K562 (cell line): ENCODE measurements around the gene SFN. TPM values are rescaled to one million over a fixed set of nuclear protein-coding genes. Genes with fewer than 3 reads are reported as not detected.

Experiments
- IRF2 ChIP-seq: sonication (generic); formaldehyde crosslinking; IDR thresholded peaks from 2 replicates; pipeline ENCODE4 v1.8.1; 2022; ENCODE audit warnings: mild to moderate bottlenecking, missing genetic modification reagents
- MECOM ChIP-seq: fragments of 250-450 bp; sonication (Bioruptor Pico); IDR thresholded peaks from 2 replicates; pipeline ENCODE4 v1.8.0; 2022; ENCODE audit warnings: inconsistent platforms
- SMAD3 ChIP-seq: fragments of 450-650 bp; formaldehyde crosslinking; conservative IDR thresholded peaks from 2 replicates; pipeline ENCODE4 v1.4.0; 2020; ENCODE audit warnings: mild to moderate bottlenecking
- STAG1 ChIP-seq: sonication (generic); formaldehyde crosslinking; IDR thresholded peaks from 2 replicates; pipeline ENCODE4 v1.5.0; 2020; ENCODE audit warnings: missing genetic modification reagents, borderline replicate concordance
- ZNF583 ChIP-seq: fragments of 250-450 bp; sonication (Bioruptor Pico); IDR thresholded peaks from 2 replicates; pipeline ENCODE4 v1.4.0; 2020
- polyA plus RNA-seq, 8 experiments: library from polyadenylated mRNA; depleted of rRNA in 4 of 8; stranded (reverse) in 5 of 8; unstranded in 3 of 8; fragments of >200 nt; fragmentation: Nextera tagmentation in 2 of 8; fragmentation: Illumina TruSeq in 1 of 8; extraction: Ambion mirVana in 2 of 8; extraction: Trizol in 1 of 8; gene quantifications; 2 replicates each; pipeline versions ENCODE4 v1.2.1 to v1.2.3, GENCODE V29; 2011 to 2014; ENCODE audit warnings: inconsistent platforms in 1 of 8, missing spikeins in 1 of 8
- total RNA-seq, 7 experiments: library from RNA; depleted of rRNA in 6 of 7; stranded (reverse); fragments of >200 nt in 6 of 7; fragmentation: Illumina TruSeq in 2 of 7; extraction: Trizol in 2 of 7; gene quantifications; 2 replicates each; pipeline versions ENCODE4 v1.2.1 to v1.2.3, GENCODE V29; 2011 to 2021; ENCODE audit warnings: low replicate concordance in 1 of 7
- TF ChIP-seq, protein P1 (sequence below): fragments of 200-600 bp; sonication (generic); IDR thresholded peaks from one replicate; pipeline ENCODE4 v1.6.1; 2012; ENCODE audit warnings: mild to moderate bottlenecking, low read depth, low read length, inconsistent platforms
- TF ChIP-seq, protein P2 (sequence below): fragments of 200-800 bp; sonication (Bioruptor generic); IDR thresholded peaks from 2 replicates; pipeline ENCODE4 v1.6.1; 2017; ENCODE audit warnings: missing genetic modification characterization, missing compliant biosample characterization
- TF ChIP-seq, protein P3 (sequence below): fragments of 450-650 bp; formaldehyde crosslinking; IDR thresholded peaks from 2 replicates; pipeline ENCODE4 v1.4.0; 2020; ENCODE audit warnings: mild to moderate bottlenecking, mixed read lengths

The SFN gene
- total and polyA plus RNA-seq, 9 of the 15 experiments (the other 6 are each of a cell fraction or from before 2014, with no cell fraction given): 0.10 to 3.8 (median 2.0) TPM

DNA sequence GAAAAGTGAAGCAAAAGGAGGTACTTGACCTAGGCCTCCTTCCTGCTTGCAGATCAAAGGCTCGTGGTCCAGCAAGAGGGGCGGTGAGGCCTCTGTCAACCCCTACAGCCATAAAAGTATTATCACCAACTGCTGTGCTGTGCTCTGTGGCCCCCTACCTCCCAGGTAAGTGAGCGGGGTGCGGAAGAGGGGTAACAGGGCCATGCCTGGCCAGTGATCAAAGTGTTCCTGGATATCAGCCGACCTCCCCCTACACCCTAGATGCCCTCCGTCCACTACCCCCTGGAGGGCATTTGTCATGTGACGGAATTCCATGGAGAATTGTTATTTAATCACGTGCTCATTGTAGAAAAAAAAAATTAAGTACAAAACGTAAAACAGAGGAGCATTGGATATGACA, 10.2 kb upstream of the SFN start (continued):
- TF ChIP-seq, protein P1, sequence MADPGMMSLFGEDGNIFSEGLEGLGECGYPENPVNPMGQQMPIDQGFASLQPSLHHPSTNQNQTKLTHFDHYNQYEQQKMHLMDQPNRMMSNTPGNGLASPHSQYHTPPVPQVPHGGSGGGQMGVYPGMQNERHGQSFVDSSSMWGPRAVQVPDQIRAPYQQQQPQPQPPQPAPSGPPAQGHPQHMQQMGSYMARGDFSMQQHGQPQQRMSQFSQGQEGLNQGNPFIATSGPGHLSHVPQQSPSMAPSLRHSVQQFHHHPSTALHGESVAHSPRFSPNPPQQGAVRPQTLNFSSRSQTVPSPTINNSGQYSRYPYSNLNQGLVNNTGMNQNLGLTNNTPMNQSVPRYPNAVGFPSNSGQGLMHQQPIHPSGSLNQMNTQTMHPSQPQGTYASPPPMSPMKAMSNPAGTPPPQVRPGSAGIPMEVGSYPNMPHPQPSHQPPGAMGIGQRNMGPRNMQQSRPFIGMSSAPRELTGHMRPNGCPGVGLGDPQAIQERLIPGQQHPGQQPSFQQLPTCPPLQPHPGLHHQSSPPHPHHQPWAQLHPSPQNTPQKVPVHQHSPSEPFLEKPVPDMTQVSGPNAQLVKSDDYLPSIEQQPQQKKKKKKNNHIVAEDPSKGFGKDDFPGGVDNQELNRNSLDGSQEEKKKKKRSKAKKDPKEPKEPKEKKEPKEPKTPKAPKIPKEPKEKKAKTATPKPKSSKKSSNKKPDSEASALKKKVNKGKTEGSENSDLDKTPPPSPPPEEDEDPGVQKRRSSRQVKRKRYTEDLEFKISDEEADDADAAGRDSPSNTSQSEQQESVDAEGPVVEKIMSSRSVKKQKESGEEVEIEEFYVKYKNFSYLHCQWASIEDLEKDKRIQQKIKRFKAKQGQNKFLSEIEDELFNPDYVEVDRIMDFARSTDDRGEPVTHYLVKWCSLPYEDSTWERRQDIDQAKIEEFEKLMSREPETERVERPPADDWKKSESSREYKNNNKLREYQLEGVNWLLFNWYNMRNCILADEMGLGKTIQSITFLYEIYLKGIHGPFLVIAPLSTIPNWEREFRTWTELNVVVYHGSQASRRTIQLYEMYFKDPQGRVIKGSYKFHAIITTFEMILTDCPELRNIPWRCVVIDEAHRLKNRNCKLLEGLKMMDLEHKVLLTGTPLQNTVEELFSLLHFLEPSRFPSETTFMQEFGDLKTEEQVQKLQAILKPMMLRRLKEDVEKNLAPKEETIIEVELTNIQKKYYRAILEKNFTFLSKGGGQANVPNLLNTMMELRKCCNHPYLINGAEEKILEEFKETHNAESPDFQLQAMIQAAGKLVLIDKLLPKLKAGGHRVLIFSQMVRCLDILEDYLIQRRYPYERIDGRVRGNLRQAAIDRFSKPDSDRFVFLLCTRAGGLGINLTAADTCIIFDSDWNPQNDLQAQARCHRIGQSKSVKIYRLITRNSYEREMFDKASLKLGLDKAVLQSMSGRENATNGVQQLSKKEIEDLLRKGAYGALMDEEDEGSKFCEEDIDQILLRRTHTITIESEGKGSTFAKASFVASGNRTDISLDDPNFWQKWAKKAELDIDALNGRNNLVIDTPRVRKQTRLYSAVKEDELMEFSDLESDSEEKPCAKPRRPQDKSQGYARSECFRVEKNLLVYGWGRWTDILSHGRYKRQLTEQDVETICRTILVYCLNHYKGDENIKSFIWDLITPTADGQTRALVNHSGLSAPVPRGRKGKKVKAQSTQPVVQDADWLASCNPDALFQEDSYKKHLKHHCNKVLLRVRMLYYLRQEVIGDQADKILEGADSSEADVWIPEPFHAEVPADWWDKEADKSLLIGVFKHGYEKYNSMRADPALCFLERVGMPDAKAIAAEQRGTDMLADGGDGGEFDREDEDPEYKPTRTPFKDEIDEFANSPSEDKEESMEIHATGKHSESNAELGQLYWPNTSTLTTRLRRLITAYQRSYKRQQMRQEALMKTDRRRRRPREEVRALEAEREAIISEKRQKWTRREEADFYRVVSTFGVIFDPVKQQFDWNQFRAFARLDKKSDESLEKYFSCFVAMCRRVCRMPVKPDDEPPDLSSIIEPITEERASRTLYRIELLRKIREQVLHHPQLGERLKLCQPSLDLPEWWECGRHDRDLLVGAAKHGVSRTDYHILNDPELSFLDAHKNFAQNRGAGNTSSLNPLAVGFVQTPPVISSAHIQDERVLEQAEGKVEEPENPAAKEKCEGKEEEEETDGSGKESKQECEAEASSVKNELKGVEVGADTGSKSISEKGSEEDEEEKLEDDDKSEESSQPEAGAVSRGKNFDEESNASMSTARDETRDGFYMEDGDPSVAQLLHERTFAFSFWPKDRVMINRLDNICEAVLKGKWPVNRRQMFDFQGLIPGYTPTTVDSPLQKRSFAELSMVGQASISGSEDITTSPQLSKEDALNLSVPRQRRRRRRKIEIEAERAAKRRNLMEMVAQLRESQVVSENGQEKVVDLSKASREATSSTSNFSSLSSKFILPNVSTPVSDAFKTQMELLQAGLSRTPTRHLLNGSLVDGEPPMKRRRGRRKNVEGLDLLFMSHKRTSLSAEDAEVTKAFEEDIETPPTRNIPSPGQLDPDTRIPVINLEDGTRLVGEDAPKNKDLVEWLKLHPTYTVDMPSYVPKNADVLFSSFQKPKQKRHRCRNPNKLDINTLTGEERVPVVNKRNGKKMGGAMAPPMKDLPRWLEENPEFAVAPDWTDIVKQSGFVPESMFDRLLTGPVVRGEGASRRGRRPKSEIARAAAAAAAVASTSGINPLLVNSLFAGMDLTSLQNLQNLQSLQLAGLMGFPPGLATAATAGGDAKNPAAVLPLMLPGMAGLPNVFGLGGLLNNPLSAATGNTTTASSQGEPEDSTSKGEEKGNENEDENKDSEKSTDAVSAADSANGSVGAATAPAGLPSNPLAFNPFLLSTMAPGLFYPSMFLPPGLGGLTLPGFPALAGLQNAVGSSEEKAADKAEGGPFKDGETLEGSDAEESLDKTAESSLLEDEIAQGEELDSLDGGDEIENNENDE: no peak
- no peak for TF ChIP-seq ZNF583 (CRISPR knock-in tag)
- TF ChIP-seq, protein P2, sequence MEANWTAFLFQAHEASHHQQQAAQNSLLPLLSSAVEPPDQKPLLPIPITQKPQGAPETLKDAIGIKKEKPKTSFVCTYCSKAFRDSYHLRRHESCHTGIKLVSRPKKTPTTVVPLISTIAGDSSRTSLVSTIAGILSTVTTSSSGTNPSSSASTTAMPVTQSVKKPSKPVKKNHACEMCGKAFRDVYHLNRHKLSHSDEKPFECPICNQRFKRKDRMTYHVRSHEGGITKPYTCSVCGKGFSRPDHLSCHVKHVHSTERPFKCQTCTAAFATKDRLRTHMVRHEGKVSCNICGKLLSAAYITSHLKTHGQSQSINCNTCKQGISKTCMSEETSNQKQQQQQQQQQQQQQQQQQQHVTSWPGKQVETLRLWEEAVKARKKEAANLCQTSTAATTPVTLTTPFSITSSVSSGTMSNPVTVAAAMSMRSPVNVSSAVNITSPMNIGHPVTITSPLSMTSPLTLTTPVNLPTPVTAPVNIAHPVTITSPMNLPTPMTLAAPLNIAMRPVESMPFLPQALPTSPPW (CRISPR knock-in tag): no peak
- no peak for TF ChIP-seq SMAD3 (CRISPR knock-in tag)
- 0 out of 2 replicates have a peak, but pooled peaks have one; percentile 18 for TF ChIP-seq STAG1
- TF ChIP-seq, protein P3, sequence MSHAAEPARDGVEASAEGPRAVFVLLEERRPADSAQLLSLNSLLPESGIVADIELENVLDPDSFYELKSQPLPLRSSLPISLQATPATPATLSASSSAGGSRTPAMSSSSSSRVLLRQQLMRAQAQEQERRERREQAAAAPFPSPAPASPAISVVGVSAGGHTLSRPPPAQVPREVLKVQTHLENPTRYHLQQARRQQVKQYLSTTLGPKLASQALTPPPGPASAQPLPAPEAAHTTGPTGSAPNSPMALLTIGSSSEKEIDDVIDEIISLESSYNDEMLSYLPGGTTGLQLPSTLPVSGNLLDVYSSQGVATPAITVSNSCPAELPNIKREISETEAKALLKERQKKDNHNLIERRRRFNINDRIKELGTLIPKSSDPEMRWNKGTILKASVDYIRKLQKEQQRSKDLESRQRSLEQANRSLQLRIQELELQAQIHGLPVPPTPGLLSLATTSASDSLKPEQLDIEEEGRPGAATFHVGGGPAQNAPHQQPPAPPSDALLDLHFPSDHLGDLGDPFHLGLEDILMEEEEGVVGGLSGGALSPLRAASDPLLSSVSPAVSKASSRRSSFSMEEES (CRISPR knock-in tag): peak; percentile 12; the same call in 1 of the 2 replicates
- TF ChIP-seq IRF2 (CRISPR knock-in tag): no peak
- TF ChIP-seq MECOM (CRISPR knock-in tag): no peak
